HCT116 (cell line): ENCODE data around the gene ARHGAP12. TPM values are rescaled to one million over a fixed set of nuclear protein-coding genes. Genes with fewer than 3 reads are reported as not detected.

Experiments
- ATAC-seq: fragments of 200-7000 bp; cut with Tn5 transposase; 2 replicates; pipeline ENCODE4 v1.9.1; 2020; ENCODE audit warnings: mild to moderate bottlenecking, moderate library complexity
- BruUV-seq: library from RNA; stranded (reverse); fragments of 400-500 nt; replicated peaks from 2 replicates; lab custom pipeline; 2021; lab: Mats Ljungman, UMichigan
- CTCF ChIA-PET: fragments of 300-600 bp; sonication (Branson Sonifier 250); formaldehyde crosslinking; loops from one replicate; lab custom pipeline; 2021; ENCODE audit warnings: antibody characterized with exemption; lab: Charles Lee
- POLR2A ChIA-PET: fragments of 300-600, 350-600 bp; sonication (Branson Sonifier 250); formaldehyde crosslinking; loops from one replicate; lab custom pipeline; 2021; ENCODE audit warnings: antibody characterized with exemption; lab: Charles Lee
- RAD21 ChIA-PET, 2 experiments: fragments of 300-600 bp; sonication (Branson Sonifier 250); formaldehyde crosslinking; loops; one replicate each; lab custom pipeline; 2023; ENCODE audit warnings: low total read pairs in 2 of 2; ENCODE audit not compliant: uncharacterized antibody in 2 of 2, unreplicated experiment in 2 of 2, low non-redundant PET in 1 of 2; lab: Charles Lee
- DNase-seq: peaks from one replicate; pipeline ENCODE4 v3.0.0-alpha.2; 2010; ENCODE audit warnings: low read depth, low spot score
- H2AFZ ChIP-seq: fragments of 200-600 bp; shearing (Covaris generic), sonication (generic); 2 replicates; pipeline ENCODE4 v1.6.1; 2017; ENCODE audit warnings: low read depth, mixed run types, mixed read lengths, antibody characterized with exemption, low read length; ENCODE audit not compliant: poor library complexity, severe bottlenecking
- H3K27ac ChIP-seq: 2 replicates; pipeline ENCODE4 v1.5.1; 2012; ENCODE audit warnings: low read depth, low read length
- H3K27me3 ChIP-seq: fragments of 200-600 bp; sonication (generic); 2 replicates; pipeline ENCODE4 v1.6.1; 2016; ENCODE audit warnings: mixed run types, low read length, mixed read lengths; ENCODE audit not compliant: insufficient read depth
- H3K36me3 ChIP-seq, 2 experiments: fragments of 200-500 bp in 1 of 2; fragments of 200-600 bp in 1 of 2; sonication (Bioruptor generic) in 1 of 2; sonication (generic) in 1 of 2; 2 replicates each; pipeline versions ENCODE4 v1.5.1 to v1.6.1; 2014 to 2016; ENCODE audit warnings: low read length in 2 of 2, inconsistent platforms in 1 of 2, mixed read lengths in 1 of 2, mixed run types in 1 of 2; ENCODE audit not compliant: insufficient read depth in 2 of 2, control insufficient read depth in 1 of 2
- H3K4me1 ChIP-seq, 2 experiments: fragments of 200-600 bp in 1 of 2; sonication (generic) in 1 of 2; 2 replicates each; pipeline versions ENCODE4 v1.5.1 to v1.6.1; 2012 to 2017; ENCODE audit warnings: low read length in 2 of 2, inconsistent platforms in 1 of 2, mild to moderate bottlenecking in 1 of 2, mixed read lengths in 1 of 2, mixed run types in 1 of 2, moderate library complexity in 1 of 2; ENCODE audit not compliant: insufficient read depth in 2 of 2, control insufficient read depth in 1 of 2
- H3K4me2 ChIP-seq: fragments of 200-600 bp; sonication (generic); 2 replicates; pipeline ENCODE4 v1.6.1; 2017; ENCODE audit warnings: mixed run types, low read length, mixed read lengths
- H3K4me3 ChIP-seq, 2 experiments: fragments of 200-600 bp in 1 of 2; sonication (generic) in 1 of 2; replicated peaks in 1 of 2; 2 replicates each; pipeline ENCODE4 v1.5.1; 2011 to 2016; ENCODE audit warnings: low read length in 2 of 2, control low read depth in 1 of 2, low read depth in 1 of 2, mild to moderate bottlenecking in 1 of 2, mixed read lengths in 1 of 2, mixed run types in 1 of 2
- H3K79me2 ChIP-seq: fragments of 200-600 bp; sonication (generic); 2 replicates; pipeline ENCODE4 v1.6.1; 2017; ENCODE audit warnings: mild to moderate bottlenecking, mixed run types, low read length, moderate library complexity, mixed read lengths; ENCODE audit not compliant: insufficient read depth
- H3K9ac ChIP-seq: fragments of 200-600 bp; sonication (generic); 2 replicates; pipeline ENCODE4 v1.6.1; 2016; ENCODE audit warnings: low read length, mixed read lengths
- H3K9me2 ChIP-seq: fragments of 200-600 bp; sonication (generic), shearing (Covaris generic); 2 replicates; pipeline ENCODE4 v1.6.1; 2017; ENCODE audit warnings: mixed run types, mild to moderate bottlenecking, moderate library complexity; ENCODE audit not compliant: insufficient read depth
- H3K9me3 ChIP-seq, 2 experiments: fragments of 200-500 bp in 1 of 2; fragments of 200-600 bp in 1 of 2; sonication (Bioruptor generic) in 1 of 2; sonication (generic) in 1 of 2; 2 replicates each; pipeline ENCODE4 v1.6.1; 2014 to 2017; ENCODE audit warnings: low read length in 2 of 2, mixed read lengths in 2 of 2, inconsistent platforms in 1 of 2, low read depth in 1 of 2, mild to moderate bottlenecking in 1 of 2, mixed run types in 1 of 2, moderate library complexity in 1 of 2; ENCODE audit not compliant: control insufficient read depth in 1 of 2, insufficient read depth in 1 of 2
- H4K20me1 ChIP-seq: fragments of 200-600 bp; sonication (generic), shearing (Covaris generic); 2 replicates; pipeline ENCODE4 v1.6.1; 2017; ENCODE audit warnings: mixed run types, mild to moderate bottlenecking, moderate library complexity; ENCODE audit not compliant: insufficient read depth
- ATF3 ChIP-seq: IDR thresholded peaks from 2 replicates; pipeline ENCODE4 v1.6.1; 2012
- CEBPB ChIP-seq: IDR thresholded peaks from 2 replicates; pipeline ENCODE4 v1.6.1; 2012; ENCODE audit warnings: low read depth
- EGR1 ChIP-seq: IDR thresholded peaks from 2 replicates; pipeline ENCODE4 v1.6.1; 2012; ENCODE audit warnings: low read depth
- EZH2 ChIP-seq: fragments of 200-600 bp; sonication (generic); IDR thresholded peaks from 2 replicates; pipeline ENCODE4 v1.6.1; 2017; ENCODE audit warnings: antibody characterized with exemption, mixed run types
- EZH2phosphoT487 ChIP-seq: fragments of 200-600 bp; IDR thresholded peaks from 2 replicates; pipeline ENCODE4 v1.6.1; 2018; ENCODE audit warnings: antibody characterized with exemption, borderline replicate concordance
- POLR2A ChIP-seq: IDR thresholded peaks from 2 replicates; pipeline ENCODE4 v1.7.0; 2011; ENCODE audit warnings: borderline replicate concordance; ENCODE audit not compliant: insufficient read depth, insufficient read length; ENCODE audit errors: extremely low read depth
- SIN3A ChIP-seq: IDR thresholded peaks from 2 replicates; pipeline ENCODE4 v1.6.1; 2012; ENCODE audit warnings: low read depth
- SP1 ChIP-seq: IDR thresholded peaks from 2 replicates; pipeline ENCODE4 v1.6.1; 2012; ENCODE audit warnings: low read depth
- SRF ChIP-seq: IDR thresholded peaks from 2 replicates; pipeline ENCODE4 v1.6.1; 2012; ENCODE audit warnings: low read depth
- ZBTB33 ChIP-seq: IDR thresholded peaks from 2 replicates; pipeline ENCODE4 v1.6.1; 2011; ENCODE audit warnings: mild to moderate bottlenecking, low read length, moderate library complexity; ENCODE audit not compliant: insufficient replicate concordance; ENCODE audit errors: extremely low read depth
- ZFX ChIP-seq: fragments of 450-650 bp; IDR thresholded peaks from 2 replicates; pipeline ENCODE4 v1.6.1; 2017
- ZNF274 ChIP-seq: fragments of 200-500 bp; sonication (Bioruptor generic); IDR thresholded peaks from 2 replicates; pipeline ENCODE4 v1.6.1; 2014; ENCODE audit warnings: mild to moderate bottlenecking, low read depth, low read length, inconsistent platforms
- intact Hi-C: fragments of 100-400 bp; cut with micrococcal nuclease; formaldehyde crosslinking; loops from 2 replicates; pipeline ENCODE4 v1.10.0; 2022
- total RNA-seq: library from RNA; stranded (reverse); gene quantifications from one replicate; pipeline ENCODE4 v1.2.1, GENCODE V29; 2021; ENCODE audit not compliant: unreplicated experiment

ARHGAP12 gene
- total RNA-seq, 1 experiment from 2014 or later = 80.3 TPM

GRCh38 chr10:31778627-31779026 is 150.0 kb downstream of the ARHGAP12 start (continued):
- TF ChIP-seq ZBTB33 = no peak

- ATAC-seq (no peak), DNase-seq (no peak)
- H3K9me2 ChIP-seq = no peaks in the 10 kb centered on the region
- CTCF ChIA-PET = no interaction called here
- no peak overlapping the region for H3K9ac ChIP-seq
- intact Hi-C loops = no loop called here
- no peak overlapping the region for H3K27ac ChIP-seq
- H3K4me2 ChIP-seq = no peak overlapping the region
- RAD21 ChIA-PET = no interaction called here
- H3K27me3 ChIP-seq = no peaks in the 10 kb centered on the region
- no peaks in the 10 kb centered on the region for H4K20me1 ChIP-seq
- H2AFZ ChIP-seq = no peak overlapping the region
- POLR2A ChIA-PET = no interaction called here
- BruUV-seq = no TSS peak
- H3K4me1 ChIP-seq = no peaks in the 10 kb centered on the region
- H3K79me2 ChIP-seq = no peaks in the 10 kb centered on the region
- no peak for TF ChIP-seq EGR1
- TF ChIP-seq SRF = no peak
- no peak for TF ChIP-seq ZNF274
- no peak for TF ChIP-seq EZH2phosphoT487
- TF ChIP-seq ATF3 = no peak
- no peak for TF ChIP-seq EZH2
- TF ChIP-seq ZFX = no peak
- no peak for TF ChIP-seq CEBPB
- no peak for TF ChIP-seq SIN3A
- no peak for TF ChIP-seq POLR2A
- no peak for TF ChIP-seq SP1
- no peak overlapping the region for H3K4me3 ChIP-seq
- no peaks in the 10 kb centered on the region for H3K36me3 ChIP-seq
- H3K9me3 ChIP-seq = 0 out of 4 replicates have a peak, but pooled peaks cover 0 to 6% of the 10 kb centered on the region in 2 experiments
Measured at GRCh38 chr10:31776159-31776558, 152.5 kb downstream of the ARHGAP12 start.
